GM12892 (cell line): ENCODE results near the gene CCDC85A.

Source experiments
- DNase-seq: peaks from one replicate; pipeline ENCODE4 v3.0.0; 2011; ENCODE audit not compliant: insufficient read length
- FAIRE-seq: peaks from 2 replicates; lab custom pipeline; 2011; peaks lifted over from hg19 to GRCh38; lab: Jason Lieb, UNC
- POLR2A ChIP-seq: IDR thresholded peaks from 2 replicates; pipeline ENCODE4 v1.6.1; 2011; ENCODE audit warnings: low read depth, low read length, control low read depth
- POLR2AphosphoS5 ChIP-seq: IDR thresholded peaks from 2 replicates; pipeline ENCODE4 v1.6.1; 2011; ENCODE audit warnings: low read depth, low read length, control low read depth
- TAF1 ChIP-seq: IDR thresholded peaks from 2 replicates; pipeline ENCODE4 v1.6.1; 2011; ENCODE audit warnings: low read depth, mild to moderate bottlenecking, control low read depth, low read length, borderline replicate concordance

The CCDC85A gene

GRCh38 chr2:56199492-56199891, 15.7 kb downstream of the CCDC85A start:
- no peak for TF ChIP-seq POLR2A
- no peak for TF ChIP-seq TAF1
- TF ChIP-seq POLR2AphosphoS5 = no peak
- DNase-seq (no peak), FAIRE-seq (no peak)

GRCh38 chr2:56202381-56203121, 18.8 kb downstream of the CCDC85A start:
- no peak for TF ChIP-seq TAF1
- DNase-seq (no peak), FAIRE-seq (peak; percentile 40)

GRCh38 chr2:56204556-56204955, 20.8 kb downstream of the CCDC85A start:
- FAIRE-seq (peak; percentile 58), DNase-seq (no peak)

GRCh38 chr2:56206250-56206649, 22.5 kb downstream of the CCDC85A start:
- TF ChIP-seq POLR2AphosphoS5 = no peak
- TF ChIP-seq POLR2A = no peak
- no peak for TF ChIP-seq TAF1
- DNase-seq = no peak
- FAIRE-seq = no peak

More at GRCh38 chr2:56204556-56204955, 20.8 kb downstream of the CCDC85A start:
- TF ChIP-seq POLR2AphosphoS5 (no peak), TAF1 (no peak), POLR2A (no peak)

GRCh38 chr2:56207760-56208159, 24.0 kb downstream of the CCDC85A start:
- no peak for TF ChIP-seq TAF1
- TF ChIP-seq POLR2A = no peak
- TF ChIP-seq POLR2AphosphoS5 = no peak
- FAIRE-seq (no peak), DNase-seq (no peak)

GRCh38 chr2:56208380-56208779, 24.6 kb downstream of the CCDC85A start:
- FAIRE-seq = no peak
- DNase-seq = no peak
- TF ChIP-seq POLR2AphosphoS5 = no peak
- TF ChIP-seq POLR2A = no peak
- TF ChIP-seq TAF1 = no peak

GRCh38 chr2:56209701-56210100, 25.9 kb downstream of the CCDC85A start:
- DNase-seq (no peak), FAIRE-seq (no peak)
- no peak for TF ChIP-seq POLR2AphosphoS5
- TF ChIP-seq POLR2A = no peak
- no peak for TF ChIP-seq TAF1

GRCh38 chr2:56210291-56210690, 26.5 kb downstream of the CCDC85A start:
- FAIRE-seq (no peak), DNase-seq (no peak)
- no peak for TF ChIP-seq POLR2AphosphoS5
- no peak for TF ChIP-seq TAF1
- no peak for TF ChIP-seq POLR2A

- TF ChIP-seq TAF1 (no peak), POLR2AphosphoS5 (no peak), POLR2A (no peak)
- FAIRE-seq (no peak), DNase-seq (no peak)
These were observed 27.3 kb downstream of the CCDC85A start for GRCh38 chr2:56211048-56211447.

GRCh38 chr2:56215911-56216310, 32.1 kb downstream of the CCDC85A start:
- FAIRE-seq = no peak
- TF ChIP-seq POLR2AphosphoS5 (no peak), TAF1 (no peak), POLR2A (no peak)
- no peak for DNase-seq

GRCh38 chr2:56217106-56217505, 33.3 kb downstream of the CCDC85A start:
- DNase-seq (no peak), FAIRE-seq (no peak)
- TF ChIP-seq POLR2A (no peak), TAF1 (no peak), POLR2AphosphoS5 (no peak)

- DNase-seq = no peak
- FAIRE-seq = no peak
- no peak for TF ChIP-seq POLR2AphosphoS5
- TF ChIP-seq TAF1 = no peak
- no peak for TF ChIP-seq POLR2A
These were observed 38.7 kb downstream of the CCDC85A start for GRCh38 chr2:56222481-56222880.
